SIG-M5 treated with dmso at 0.1 percent for 504 hours (cell line): ENCODE measurements around the gene KDM4C.
"Not testable (repeated sequence)": the region's sequence is repeated elsewhere in the genome, so short reads cannot be mapped to it uniquely, and the experiment has no call there.

Experiments used
- DNase-seq: peaks from one replicate; lab custom pipeline; 2025; ENCODE audit not compliant: unreplicated experiment; lab: John Stamatoyannopoulos, UW

KDM4C gene

GRCh38 chr9:6928863-6929262 is 171.1 kb downstream of the KDM4C start:
- no peak for DNase-seq

- DNase-seq: no peak
These were observed 171.9 kb downstream of the KDM4C start for GRCh38 chr9:6929441-6930215.

- no peak for DNase-seq
These were observed 173.1 kb downstream of the KDM4C start for GRCh38 chr9:6930827-6931226.

- no peak for DNase-seq
These were observed 174.1 kb downstream of the KDM4C start for GRCh38 chr9:6931913-6932312.

- DNase-seq: no peak
These were observed 178.3 kb downstream of the KDM4C start for GRCh38 chr9:6936103-6936502.

- no peak for DNase-seq
These were observed 179.4 kb downstream of the KDM4C start for GRCh38 chr9:6937209-6937608.

- DNase-seq: no peak
These were observed 180.7 kb downstream of the KDM4C start for GRCh38 chr9:6938447-6938846.

GRCh38 chr9:6938873-6939272 is 181.1 kb downstream of the KDM4C start:
- no peak for DNase-seq

- no peak for DNase-seq
These were observed 183.7 kb downstream of the KDM4C start for GRCh38 chr9:6941501-6941900.

GRCh38 chr9:6942406-6942805 is 184.6 kb downstream of the KDM4C start:
- DNase-seq: no peak

- DNase-seq: no peak
These were observed 185.5 kb downstream of the KDM4C start for GRCh38 chr9:6943293-6943692.

GRCh38 chr9:6944093-6944551 is 186.3 kb downstream of the KDM4C start:
- DNase-seq: no peak

GRCh38 chr9:6944896-6945295 is 187.1 kb downstream of the KDM4C start:
- no peak for DNase-seq

GRCh38 chr9:6945816-6946215 is 188.0 kb downstream of the KDM4C start:
- DNase-seq: no peak

- DNase-seq: no peak
These were observed 188.9 kb downstream of the KDM4C start for GRCh38 chr9:6946583-6947166.

- not testable (repeated sequence) for DNase-seq
These were observed 191.1 kb downstream of the KDM4C start for GRCh38 chr9:6948921-6949320.

- no peak for DNase-seq
These were observed 197.6 kb downstream of the KDM4C start for GRCh38 chr9:6955251-6955921.

GRCh38 chr9:6956879-6957278 is 199.1 kb downstream of the KDM4C start:
- no peak for DNase-seq

GRCh38 chr9:6959270-6960000 is 201.7 kb downstream of the KDM4C start:
- DNase-seq: no peak

GRCh38 chr9:6960777-6961176 is 203.0 kb downstream of the KDM4C start:
- DNase-seq: no peak

GRCh38 chr9:6961845-6962522 is 204.2 kb downstream of the KDM4C start:
- no peak for DNase-seq
